ENCODE measurements around the gene BZW2.

GRCh38 chr7:16626388-16626787 lies 19.6 kb upstream of the BZW2 start:
- TF ChIP-seq POLR2AphosphoS5 (IDR thresholded peaks at IDR 0.05) (no peak), CTCF (IDR thresholded peaks at IDR 0.05) (no peak)

All from transverse colon (tissue), 4 donors.